Right atrium auricular region (tissue), 2 donors: ENCODE measurements around the gene U2AF1L4. TPM values are rescaled to one million over a fixed set of nuclear protein-coding genes. Genes with fewer than 3 reads are reported as not detected.

Experiments
- DNase-seq: peaks from one replicate; pipeline ENCODE4 v3.0.0-alpha.2; 2019; ENCODE audit warnings: low spot score
- H3K27ac ChIP-seq, 2 donors: fragments of 200-600 bp; sonication (generic); 1 replicate in 1 of 2; 2 replicates in 1 of 2; pipeline ENCODE4 v1.5.1; 2016 to 2019
- H3K27me3 ChIP-seq, 2 donors: fragments of 200-600 bp; sonication (generic); one replicate each; pipeline versions ENCODE4 v1.5.1 to v1.6.0; 2017 to 2019
- H3K36me3 ChIP-seq: fragments of 200-600 bp; sonication (generic); one replicate; pipeline ENCODE4 v1.5.1; 2016
- H3K4me1 ChIP-seq, 2 donors: fragments of 200-600 bp; sonication (generic); one replicate each; pipeline versions ENCODE4 v1.5.1 to v1.6.0; 2017 to 2019
- H3K4me3 ChIP-seq, 2 donors: fragments of 200-600 bp; sonication (generic); 1 replicate in 1 of 2; 2 replicates in 1 of 2; pipeline ENCODE4 v1.5.1; 2017 to 2019; ENCODE audit warnings: mild to moderate bottlenecking in 1 of 2, moderate library complexity in 1 of 2
- H3K9me3 ChIP-seq, 2 donors: fragments of 200-600 bp; sonication (generic); one replicate each; pipeline ENCODE4 v1.5.1; 2019
- CTCF ChIP-seq, 2 donors: fragments of 200-600 bp; sonication (generic); IDR thresholded peaks; one replicate each; pipeline ENCODE4 v1.5.1; 2019; ENCODE audit warnings: antibody characterized with exemption in 2 of 2
- total RNA-seq, 2 donors: library from RNA; depleted of rRNA; stranded (reverse); fragments of >200 nt; gene quantifications; one replicate each; pipeline ENCODE4 v1.1.0, GENCODE V29; 2016

The U2AF1L4 gene
- total RNA-seq, 2 donors from 2014 or later, result 19.9 to 33.1 TPM

DNA sequence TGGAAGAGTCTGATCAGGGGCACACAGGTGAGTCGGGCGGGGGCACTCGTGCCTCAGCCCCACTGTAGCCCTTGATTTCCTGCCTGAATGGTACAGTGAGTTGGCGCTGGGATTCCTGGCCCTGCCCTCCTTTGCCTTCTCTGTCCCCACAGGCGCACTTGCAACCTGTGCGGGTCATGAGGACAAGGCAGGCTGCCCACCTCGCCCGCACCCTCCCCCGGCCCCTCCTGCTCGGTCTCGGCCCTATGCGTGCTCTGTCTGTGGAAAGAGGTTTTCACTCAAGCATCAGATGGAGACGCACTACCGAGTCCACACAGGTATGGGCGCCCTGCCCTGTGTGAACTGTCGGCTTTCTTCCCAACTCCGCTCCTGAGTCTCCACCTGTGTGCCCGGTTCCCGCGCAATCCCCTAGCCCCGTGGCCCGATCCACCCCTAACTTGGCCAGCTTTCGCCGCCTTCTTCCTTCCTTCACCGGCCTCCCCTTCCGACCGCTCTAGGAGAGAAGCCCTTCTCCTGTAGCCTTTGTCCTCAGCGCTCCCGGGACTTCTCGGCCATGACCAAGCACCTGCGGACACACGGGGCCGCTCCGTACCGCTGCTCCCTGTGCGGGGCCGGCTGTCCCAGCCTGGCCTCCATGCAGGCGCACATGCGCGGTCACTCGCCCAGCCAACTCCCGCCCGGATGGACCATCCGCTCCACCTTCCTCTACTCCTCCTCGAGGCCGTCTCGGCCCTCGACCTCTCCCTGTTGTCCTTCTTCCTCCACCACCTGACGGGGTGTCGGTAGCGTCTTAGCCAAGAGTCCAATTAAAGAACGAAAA lies 29.0 kb downstream of the U2AF1L4 start:
- peaks cover 13% of the 10 kb centered on the region for H3K36me3 ChIP-seq
- H3K27ac ChIP-seq, result peak overlapping the region; percentile 87 to 93
- TF ChIP-seq CTCF (IDR thresholded peaks at IDR 0.05), result no peak
- no peaks in the 10 kb centered on the region for H3K27me3 ChIP-seq
- peaks cover 0 to 30% of the 10 kb centered on the region in 2 donors for H3K4me1 ChIP-seq
- peak overlapping the region; percentile 73 to 77 for H3K4me3 ChIP-seq
- DNase-seq, result peak; percentile 69
- H3K9me3 ChIP-seq, result no peaks in the 10 kb centered on the region

- TF ChIP-seq CTCF (IDR thresholded peaks at IDR 0.05), result no peak
- H3K9me3 ChIP-seq, result no peaks in the 10 kb centered on the region
- H3K4me3 ChIP-seq, result no peak overlapping the region
- DNase-seq, result no peak
- no peaks in the 10 kb centered on the region for H3K27me3 ChIP-seq
- peaks cover 0 to 30% of the 10 kb centered on the region in 2 donors for H3K4me1 ChIP-seq
- H3K27ac ChIP-seq, result no peak overlapping the region
- peaks cover 7% of the 10 kb centered on the region for H3K36me3 ChIP-seq
Observed at GRCh38 chr19:35715355-35715809, 29.8 kb downstream of the U2AF1L4 start.

DNA sequence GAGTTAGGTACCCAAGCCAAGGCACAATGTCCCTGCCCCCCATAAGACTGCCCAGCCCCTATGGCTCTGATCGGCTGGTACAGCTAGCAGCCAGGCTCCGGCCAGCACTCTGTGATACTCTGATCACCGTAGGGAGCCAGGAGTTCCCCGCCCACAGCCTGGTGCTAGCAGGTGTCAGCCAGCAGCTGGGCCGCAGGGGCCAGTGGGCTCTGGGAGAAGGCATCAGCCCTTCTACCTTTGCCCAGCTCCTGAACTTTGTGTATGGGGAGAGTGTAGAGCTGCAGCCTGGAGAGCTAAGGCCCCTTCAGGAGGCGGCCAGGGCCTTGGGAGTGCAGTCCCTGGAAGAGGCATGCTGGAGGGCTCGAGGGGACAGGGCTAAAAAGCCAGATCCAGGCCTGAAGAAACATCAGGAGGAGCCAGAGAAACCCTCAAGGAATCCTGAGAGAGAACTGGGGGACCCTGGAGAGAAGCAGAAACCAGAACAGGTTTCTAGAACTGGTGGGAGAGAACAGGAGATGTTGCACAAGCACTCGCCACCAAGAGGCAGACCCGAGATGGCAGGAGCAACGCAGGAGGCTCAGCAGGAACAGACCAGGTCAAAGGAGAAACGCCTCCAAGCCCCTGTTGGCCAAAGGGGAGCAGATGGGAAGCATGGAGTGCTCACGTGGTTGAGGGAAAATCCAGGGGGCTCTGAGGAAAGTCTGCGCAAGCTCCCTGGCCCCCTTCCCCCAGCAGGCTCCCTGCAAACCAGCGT lies 30.4 kb downstream of the U2AF1L4 start:
- no peak for TF ChIP-seq CTCF (IDR thresholded peaks at IDR 0.05)
- H3K4me3 ChIP-seq, result no peak overlapping the region
- H3K27ac ChIP-seq, result no peak overlapping the region
- DNase-seq, result no peak
- peaks cover 2% of the 10 kb centered on the region for H3K36me3 ChIP-seq
- peaks cover 0 to 26% of the 10 kb centered on the region in 2 donors for H3K4me1 ChIP-seq
- H3K9me3 ChIP-seq, result no peaks in the 10 kb centered on the region
- H3K27me3 ChIP-seq, result no peaks in the 10 kb centered on the region

- Histone ChIP-seq H3K4me1 (peaks cover 0 to 18% of the 10 kb centered on the region in 2 donors), H3K36me3 (no peaks in the 10 kb centered on the region), H3K4me3 (no peak overlapping the region), H3K27ac (no peak overlapping the region), H3K27me3 (no peaks in the 10 kb centered on the region), H3K9me3 (no peaks in the 10 kb centered on the region)
- no peak for DNase-seq
- TF ChIP-seq CTCF (IDR thresholded peaks at IDR 0.05), result no peak
Observed at GRCh38 chr19:35713904-35714495, 31.2 kb downstream of the U2AF1L4 start.

GRCh38 chr19:35713506-35713850 lies 31.7 kb downstream of the U2AF1L4 start:
- H3K4me1 ChIP-seq, result peaks cover 0 to 13% of the 10 kb centered on the region in 2 donors
- no peaks in the 10 kb centered on the region for H3K36me3 ChIP-seq
- no peaks in the 10 kb centered on the region for H3K9me3 ChIP-seq
- no peaks in the 10 kb centered on the region for H3K27me3 ChIP-seq
- DNase-seq, result no peak
- no peak overlapping the region for H3K27ac ChIP-seq
- H3K4me3 ChIP-seq, result no peak overlapping the region
- no peak for TF ChIP-seq CTCF (IDR thresholded peaks at IDR 0.05)
